SHP77 (cell line): ENCODE results near the gene GGCT.

Source experiments
- DNase-seq, 2 experiments: peaks; one replicate each; lab custom pipeline; 2025; lab: John Stamatoyannopoulos, UW

Gene GGCT

DNA sequence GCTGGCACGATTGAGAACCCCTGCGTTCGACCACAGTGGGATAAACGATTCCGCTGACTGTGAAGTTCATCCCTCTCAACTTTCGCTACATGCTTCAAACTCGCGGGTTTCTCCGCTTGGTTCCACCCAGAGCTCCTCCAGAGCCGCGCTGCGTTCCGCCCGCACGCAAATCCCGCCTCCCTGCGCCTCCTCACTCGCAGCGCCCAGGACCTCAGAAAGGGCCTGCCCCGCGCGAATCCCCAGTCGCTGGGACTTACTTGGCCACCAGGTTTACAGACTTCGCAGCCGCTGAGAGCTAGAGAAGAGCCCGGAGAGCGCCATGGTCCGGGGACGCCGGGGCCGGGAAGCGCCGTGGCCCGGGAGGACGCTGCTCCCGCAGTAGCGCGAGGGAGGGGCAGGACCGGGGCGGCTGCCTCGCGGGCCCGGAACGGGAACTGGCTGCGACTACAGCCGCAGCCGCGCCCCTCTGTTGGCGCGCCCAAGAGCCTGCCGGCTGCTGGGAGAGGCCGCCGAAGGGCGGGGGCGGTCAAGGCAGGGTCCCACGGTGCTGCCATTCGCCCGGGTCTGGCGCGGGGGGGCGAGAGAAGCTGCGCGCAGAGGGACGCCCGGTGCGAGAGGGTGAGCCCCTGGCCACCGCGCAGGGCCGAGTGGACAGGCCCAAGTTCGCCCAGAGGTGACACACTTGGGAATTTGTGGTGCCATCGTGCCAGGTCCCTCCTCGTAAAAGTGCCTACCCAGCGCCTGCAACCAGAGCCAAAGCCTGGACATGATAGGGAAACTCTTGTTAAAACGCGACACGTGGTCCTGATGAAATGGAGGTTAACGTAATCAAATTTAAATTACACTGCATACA, 26.1 kb downstream of the GGCT start, which contains the start of gene NOD1:
NOD1 (minus strand) TSS at position 436 of the 853 bp plus-strand sequence. CDS start 21,863 bp downstream, outside the sequence.
- DNase-seq, result peak; percentile 81 to 90

DNA sequence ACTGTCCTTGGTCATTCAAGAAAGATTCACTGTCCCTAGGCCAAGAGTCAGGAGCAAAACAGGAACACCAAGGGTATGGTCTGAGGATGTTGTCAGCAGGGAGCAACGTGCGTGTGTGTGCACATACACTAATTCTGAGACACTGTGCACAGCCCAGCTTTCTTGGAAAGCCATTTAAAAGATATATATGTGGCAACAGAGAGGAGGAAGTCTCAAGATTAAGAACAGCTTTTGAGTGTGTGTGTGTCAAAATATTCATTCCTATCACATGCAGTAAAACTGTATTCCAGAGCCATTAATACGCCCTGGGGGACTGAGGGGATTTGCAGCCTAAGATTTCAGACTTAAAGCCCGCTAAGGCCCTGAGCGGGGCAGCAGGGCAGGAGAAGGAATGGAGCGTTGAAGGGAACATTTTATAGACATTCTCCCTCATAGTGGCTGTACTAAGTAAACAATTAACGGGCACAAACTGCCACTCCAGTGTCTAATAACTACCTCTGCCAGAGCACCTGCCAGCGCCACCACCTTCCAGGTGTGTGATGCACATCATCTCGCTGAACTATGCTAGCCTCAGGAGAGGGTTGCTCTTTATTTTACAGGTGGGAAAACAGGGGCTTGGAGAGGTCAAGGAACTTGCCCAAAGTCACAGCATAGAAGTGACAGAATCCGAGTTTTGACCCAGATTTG, 28.0 kb downstream of the GGCT start:
- DNase-seq, result no peak

DNA sequence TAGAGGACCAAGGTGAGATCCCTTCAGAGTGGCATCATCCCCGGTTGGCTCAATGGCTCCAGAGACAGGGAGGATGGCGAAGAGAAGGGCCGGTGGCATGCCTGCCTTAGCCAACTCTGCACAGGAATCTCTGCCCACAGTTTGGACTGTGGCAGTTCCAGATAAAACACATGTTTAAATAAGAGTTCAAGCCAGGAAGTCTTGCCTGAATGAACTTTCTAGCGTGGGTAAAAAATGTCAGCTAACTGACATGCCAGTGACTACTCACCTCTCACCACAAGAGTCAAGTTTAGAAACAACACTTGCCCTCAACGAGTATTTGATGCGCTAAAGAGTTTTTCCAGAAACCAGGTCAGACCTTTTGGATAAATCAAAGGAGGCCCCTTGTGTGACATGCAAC, 29.0 kb downstream of the GGCT start:
- no peak for DNase-seq

DNA sequence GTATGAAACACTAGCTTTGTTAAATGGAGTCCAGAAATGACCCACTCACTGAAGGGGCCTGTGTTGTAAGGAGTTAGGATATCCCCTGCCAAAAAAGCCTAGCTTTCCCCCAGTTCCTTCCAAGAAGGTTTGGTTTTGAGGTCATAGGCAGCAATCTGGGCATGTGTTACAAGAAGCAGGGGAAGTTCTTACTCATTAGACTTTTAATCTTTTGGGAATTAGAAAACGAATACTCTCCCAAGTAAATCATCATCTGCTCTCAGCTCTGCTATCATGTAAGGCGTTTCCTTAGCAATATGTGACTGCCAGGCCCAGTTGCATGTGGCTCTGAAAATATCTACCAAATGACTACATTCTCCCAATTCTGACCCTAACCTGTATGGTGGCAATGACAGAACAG, 29.7 kb downstream of the GGCT start:
- DNase-seq, result no peak

DNA sequence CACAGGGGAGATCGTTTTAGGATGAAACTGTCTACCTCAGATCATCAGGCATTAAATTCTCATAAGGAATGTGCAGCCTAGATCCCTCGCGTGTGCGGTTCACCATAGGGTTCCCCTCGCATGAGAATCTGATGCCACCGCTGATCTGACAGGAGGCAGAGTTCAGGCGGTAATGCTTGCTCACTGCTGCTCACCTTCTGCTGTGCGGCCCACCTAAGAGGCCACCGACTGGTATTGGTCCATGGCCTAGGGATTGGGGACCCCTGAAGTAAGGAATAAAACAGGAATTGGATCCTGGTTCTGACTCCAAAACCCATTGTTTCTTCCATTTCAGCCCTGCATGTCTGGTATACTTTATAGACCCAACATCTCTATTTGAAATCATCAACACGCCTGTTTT, 30.1 kb downstream of the GGCT start:
- DNase-seq, result no peak

DNA sequence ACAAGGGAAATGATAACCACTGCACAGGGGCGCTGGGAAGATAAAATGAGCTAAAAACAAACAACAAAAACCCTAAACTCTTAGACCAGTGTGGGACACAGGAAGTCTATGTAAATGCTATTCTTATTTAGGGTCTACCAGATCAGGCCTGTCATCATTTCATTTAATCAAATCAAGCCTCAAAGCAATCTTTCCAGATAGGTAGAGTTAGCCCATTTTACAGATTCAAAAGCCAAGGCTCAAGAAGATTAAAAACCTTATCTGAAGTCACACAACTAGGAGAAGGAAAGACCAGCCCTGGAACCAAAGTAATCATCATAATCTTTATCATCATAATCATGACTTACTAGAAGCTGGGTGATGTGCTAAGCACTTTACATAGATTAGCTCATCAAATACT, 30.7 kb downstream of the GGCT start:
- no peak for DNase-seq

DNA sequence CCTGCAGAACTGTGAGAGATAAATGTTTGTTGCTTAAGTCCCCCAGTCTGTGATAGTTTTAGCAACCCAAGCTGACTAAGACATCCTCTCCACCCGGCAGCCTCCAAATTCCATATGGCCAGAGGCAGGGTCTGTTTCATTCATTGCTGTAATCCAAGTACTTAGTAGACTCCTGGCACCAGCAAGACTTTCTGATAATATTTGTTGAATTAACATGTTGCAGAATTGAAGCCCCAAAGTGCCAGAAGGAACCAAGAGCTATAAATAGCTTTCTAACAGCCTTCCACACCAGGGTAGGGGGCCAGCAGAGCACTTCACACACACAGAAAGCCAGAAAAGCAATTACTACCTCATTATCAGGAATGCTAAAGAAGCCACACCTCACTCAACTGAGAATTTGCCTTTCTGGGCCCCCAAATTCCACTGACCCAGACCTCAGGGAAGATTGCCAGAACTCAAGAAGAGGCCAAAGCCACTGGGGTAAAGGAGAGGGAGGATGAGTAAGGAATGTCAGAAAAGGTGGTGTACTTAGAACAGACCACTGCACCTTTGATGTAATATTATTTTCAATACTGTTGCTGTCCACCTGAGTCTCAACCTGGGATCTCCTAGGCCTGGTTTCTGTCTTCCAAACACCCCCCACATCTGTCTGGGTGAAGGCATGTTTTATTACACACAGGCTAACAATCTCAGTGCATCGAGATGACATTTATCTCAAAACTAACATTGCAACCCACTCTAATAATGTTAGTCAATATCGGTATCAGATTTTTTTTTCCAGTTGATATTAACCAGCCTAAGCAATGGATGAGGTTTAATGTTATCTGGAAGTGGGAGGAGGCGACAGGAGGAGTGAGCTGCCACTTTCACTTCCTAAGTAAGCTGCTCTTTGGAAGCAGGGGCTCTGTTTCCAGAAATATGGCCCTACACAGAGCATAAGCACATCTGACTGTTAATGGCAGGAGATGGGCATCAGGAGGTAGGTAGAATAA, 31.5 kb downstream of the GGCT start:
- no peak for DNase-seq

DNA sequence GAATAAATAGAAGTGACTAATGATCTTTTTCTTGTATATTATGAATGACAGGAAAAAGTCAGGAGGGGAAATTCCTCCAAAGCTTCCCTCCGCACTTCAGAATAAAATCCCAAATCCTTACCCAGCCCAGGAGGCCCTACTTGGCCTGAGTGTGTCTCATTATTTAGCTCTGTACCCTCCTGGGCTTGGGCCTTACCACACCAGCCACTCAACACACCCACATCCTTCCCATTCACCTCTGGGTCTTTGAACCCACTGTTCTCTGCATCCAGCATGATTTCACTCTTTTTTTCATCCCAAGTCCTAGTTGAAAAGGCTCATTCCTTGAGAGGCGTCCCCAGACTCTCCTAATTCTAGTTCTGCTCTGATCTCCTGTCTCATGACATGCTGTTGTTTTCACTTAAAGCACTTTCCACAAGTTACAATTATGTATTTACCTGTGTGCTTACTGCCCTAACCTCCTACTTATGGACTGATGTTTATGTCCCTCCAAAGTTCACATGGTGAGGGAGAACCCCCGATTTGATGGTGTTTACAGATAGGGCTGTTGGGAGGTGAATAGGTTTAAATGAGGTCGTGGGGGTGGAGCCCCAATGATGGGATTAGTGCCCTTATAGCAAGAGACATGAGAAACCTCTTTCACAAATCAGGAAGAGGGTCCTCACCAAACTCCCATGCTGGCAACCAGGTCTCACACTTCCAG, 32.4 kb downstream of the GGCT start:
- no peak for DNase-seq

DNA sequence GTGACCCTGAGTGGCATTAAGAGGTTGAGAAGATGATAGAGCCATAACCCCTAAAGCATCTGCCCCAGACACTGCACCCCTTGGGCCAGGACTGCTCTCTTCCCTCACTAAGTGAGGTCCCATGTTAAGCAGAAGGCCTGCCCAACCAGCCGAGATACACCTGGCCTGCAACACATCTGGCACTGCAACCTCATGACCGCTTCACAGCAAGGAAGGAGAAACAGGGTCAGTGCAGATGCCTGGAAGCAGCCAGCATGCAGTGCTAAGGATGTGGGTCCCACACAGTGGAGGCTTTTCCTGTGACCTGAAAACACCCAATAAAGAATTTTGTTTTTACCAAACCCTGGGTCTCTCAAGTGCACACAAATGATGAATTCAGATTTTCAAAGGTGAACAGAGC, 33.4 kb downstream of the GGCT start:
- DNase-seq, result no peak

GRCh38 chr7:30470771-30471170, 33.9 kb downstream of the GGCT start:
- DNase-seq, result peak in 1 of 2 experiments; percentile 34

DNA sequence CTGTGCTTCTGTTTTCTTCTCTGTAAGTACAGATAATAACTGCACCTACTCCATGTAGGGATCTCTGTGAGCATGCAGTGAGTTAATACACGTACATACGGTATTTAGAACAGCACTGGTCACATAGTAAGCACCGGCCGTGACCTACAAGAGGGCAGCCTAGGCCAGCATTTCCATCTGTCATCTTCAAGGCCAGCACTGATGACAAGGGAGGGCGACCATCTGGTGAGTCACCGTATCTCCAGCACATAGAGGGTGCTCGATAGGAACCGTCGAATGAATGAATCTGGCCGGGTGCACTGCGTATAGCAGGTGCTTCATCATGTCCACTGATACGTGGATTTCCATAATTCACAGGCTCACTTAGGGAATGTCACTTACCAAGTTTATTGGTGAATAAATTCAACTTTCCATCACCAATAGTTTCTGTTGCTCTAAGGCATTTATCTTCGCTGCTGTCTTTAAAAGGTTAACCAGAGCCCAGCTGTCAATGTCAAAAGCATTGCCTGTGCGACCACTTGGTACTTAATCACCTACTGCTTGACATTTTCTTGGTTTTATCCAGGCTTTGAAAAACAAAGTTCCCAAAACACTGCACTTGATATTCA, 34.4 kb downstream of the GGCT start:
- DNase-seq, result peak; percentile 68 to 78

GRCh38 chr7:30469303-30469702, 35.3 kb downstream of the GGCT start:
- peak; percentile 82 to 88 for DNase-seq

DNA sequence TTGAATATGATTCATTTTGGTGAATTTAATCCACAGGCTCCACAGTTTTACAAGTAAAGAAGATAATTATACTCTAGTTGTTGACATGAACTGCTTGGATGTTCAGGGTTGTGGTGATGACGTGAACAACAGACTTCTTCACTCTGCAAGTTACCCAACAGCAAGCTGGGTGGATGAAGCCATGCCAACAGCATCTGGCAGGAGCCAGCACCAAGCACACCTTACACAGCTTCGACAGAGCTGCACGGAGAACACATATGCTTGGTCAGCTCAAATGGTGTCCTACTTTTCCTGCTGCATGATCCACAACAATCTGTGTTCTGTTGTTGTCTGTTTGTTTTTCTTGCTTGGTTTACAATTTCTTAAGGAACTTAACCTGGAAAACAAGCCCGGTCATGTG, 35.8 kb downstream of the GGCT start:
- no peak for DNase-seq

GRCh38 chr7:30468041-30468440, 36.6 kb downstream of the GGCT start:
- no peak for DNase-seq

- DNase-seq, result no peak
Observed at GRCh38 chr7:30467271-30467670, 37.4 kb downstream of the GGCT start.

- no peak for DNase-seq
Observed at GRCh38 chr7:30466266-30466665, 38.4 kb downstream of the GGCT start.

DNA sequence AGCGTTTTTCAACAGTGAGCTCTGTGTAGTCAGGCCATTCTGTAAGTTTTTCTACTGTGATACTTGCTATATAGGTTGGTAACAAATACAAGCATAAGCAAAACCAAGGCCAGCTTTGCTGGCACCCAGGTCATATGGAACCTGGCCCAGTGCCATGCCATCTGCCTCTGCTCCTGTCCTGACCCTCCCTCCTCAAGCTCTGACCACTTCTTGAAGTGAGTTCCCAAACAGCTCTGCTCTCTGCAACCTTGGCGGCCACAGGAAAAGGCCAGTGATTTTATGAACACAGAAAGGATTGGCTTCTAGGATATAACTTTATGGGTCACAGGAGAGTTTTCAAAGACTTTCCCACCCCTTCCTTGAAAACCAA, 38.8 kb downstream of the GGCT start:
- peak in 1 of 2 experiments; percentile 22 for DNase-seq

DNA sequence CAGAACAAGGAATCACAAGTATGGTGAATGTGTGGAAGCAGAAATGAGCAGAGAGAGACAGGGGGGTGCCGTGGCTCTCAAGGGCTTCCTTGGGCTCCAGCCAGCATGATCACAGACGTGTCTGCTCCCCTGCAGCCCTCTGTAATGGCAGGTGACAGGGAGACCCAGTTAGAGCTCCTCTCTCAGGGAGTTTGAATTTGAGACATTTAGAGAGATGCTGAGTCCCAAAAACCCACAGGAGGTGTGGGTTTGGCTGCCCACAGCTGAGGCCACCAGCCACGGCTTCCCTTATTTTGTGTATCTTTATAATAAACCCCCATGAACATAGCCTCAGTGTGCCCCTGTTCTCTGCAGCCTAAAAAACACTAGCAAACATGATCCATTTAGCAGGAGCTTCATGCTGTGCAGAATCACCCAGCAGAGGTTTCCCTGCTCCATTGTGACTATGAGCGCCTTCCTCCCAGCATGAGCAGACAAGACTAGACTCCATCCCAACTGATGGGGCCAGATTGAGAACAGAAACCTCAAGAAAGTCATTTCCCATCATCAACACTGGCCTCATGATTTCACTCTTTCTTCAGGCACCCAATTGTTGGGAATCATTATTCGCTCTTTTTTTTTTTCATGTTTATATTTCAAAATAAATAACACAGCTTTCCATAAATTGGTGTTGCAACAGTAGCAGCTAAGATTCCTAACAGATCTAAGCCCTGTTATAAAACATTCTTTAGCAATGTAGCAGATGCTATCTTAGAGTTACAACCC, 39.4 kb downstream of the GGCT start:
- no peak for DNase-seq

DNA sequence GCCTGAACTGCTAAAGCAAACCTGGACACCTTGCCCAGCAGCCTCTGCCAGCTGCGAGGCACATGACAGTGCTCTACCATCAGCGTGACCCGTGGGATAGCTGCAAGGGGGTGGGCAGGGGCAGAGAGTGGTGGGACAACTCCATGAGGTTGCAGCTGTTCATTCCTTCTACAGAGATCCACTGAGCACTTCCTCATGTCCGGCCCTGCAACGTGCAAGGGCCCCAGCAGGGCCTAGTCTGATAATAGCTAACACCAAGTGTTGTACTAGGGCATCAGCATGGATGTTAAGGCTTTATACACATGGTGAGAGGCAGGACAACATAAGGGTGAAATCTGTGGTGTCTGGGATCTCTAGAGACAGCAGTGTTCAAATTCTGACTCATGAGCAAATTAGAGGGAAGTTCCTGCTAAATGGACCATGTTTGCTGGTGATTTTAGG, 40.4 kb downstream of the GGCT start:
- no peak for DNase-seq
